Sciatic nerve (tissue), 2 donors: Measurements from ENCODE around the gene PROC. TPM values are rescaled to one million over a fixed set of nuclear protein-coding genes. Genes with fewer than 3 reads are reported as not detected.

Source experiments
- ATAC-seq: fragments of 200-7000 bp; cut with Tn5 transposase; one replicate; pipeline ENCODE4 v1.9.1; 2020; ENCODE audit warnings: mild to moderate bottlenecking, moderate library complexity
- DNase-seq: peaks from one replicate; pipeline ENCODE4 v3.0.0-alpha.2; 2020; ENCODE audit warnings: low spot score
- intact Hi-C: fragments of 100-400 bp; cut with DNase I; formaldehyde crosslinking; loops from one replicate; pipeline ENCODE4 v1.14.2; 2022
- total RNA-seq: library from RNA; stranded (reverse); fragmentation: NEBNext Ultra II Directional; extraction: Animal tissue kit (Norgen Biotek cat#: 25700); gene quantifications from one replicate; pipeline ENCODE4 v1.2.1, GENCODE V29; 2021
- donor health status: DM: no; HTN: no; CAD: no.
- donor health status: DM: no; HTN: no; CAD: no.

PROC gene
- total RNA-seq, 1 donor from 2014 or later: not detected

DNA sequence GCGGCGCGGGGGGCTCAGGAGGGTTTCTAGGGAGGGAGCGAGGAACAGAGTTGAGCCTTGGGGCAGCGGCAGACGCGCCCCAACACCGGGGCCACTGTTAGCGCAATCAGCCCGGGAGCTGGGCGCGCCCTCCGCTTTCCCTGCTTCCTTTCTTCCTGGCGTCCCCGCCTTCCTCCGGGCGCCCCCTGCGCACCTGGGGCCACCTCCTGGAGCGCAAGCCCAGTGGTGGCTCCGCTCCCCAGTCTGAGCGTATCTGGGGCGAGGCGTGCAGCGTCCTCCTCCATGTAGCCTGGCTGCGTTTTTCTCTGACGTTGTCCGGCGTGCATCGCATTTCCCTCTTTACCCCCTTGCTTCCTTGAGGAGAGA, 5.2 kb downstream of the PROC start:
- intact Hi-C loops: no loop called here
- ATAC-seq (no peak), DNase-seq (no peak)

DNA sequence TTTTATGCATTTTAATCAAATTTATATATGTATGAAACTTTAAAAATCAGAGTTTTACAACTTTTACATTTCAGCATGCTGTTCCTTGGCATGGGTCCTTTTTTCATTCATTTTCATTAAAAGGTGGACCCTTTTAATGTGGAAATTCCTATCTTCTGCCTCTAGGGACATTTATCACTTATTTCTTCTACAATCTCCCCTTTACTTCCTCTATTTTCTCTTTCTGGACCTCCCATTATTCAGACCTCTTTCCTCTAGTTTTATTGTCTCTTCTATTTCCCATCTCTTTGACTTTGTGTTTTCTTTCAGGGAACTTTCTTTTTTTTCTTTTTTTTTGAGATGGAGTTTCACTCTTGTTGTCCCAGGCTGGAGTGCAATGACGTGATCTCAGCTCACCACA, 5.7 kb downstream of the PROC start:
- DNase-seq: no peak
- no peak for ATAC-seq
- intact Hi-C loops: no loop called here

- intact Hi-C loops: no loop called here
- DNase-seq: no peak
- no peak for ATAC-seq
These were observed 6.6 kb downstream of the PROC start for GRCh38 chr2:127424598-127425520.

DNA sequence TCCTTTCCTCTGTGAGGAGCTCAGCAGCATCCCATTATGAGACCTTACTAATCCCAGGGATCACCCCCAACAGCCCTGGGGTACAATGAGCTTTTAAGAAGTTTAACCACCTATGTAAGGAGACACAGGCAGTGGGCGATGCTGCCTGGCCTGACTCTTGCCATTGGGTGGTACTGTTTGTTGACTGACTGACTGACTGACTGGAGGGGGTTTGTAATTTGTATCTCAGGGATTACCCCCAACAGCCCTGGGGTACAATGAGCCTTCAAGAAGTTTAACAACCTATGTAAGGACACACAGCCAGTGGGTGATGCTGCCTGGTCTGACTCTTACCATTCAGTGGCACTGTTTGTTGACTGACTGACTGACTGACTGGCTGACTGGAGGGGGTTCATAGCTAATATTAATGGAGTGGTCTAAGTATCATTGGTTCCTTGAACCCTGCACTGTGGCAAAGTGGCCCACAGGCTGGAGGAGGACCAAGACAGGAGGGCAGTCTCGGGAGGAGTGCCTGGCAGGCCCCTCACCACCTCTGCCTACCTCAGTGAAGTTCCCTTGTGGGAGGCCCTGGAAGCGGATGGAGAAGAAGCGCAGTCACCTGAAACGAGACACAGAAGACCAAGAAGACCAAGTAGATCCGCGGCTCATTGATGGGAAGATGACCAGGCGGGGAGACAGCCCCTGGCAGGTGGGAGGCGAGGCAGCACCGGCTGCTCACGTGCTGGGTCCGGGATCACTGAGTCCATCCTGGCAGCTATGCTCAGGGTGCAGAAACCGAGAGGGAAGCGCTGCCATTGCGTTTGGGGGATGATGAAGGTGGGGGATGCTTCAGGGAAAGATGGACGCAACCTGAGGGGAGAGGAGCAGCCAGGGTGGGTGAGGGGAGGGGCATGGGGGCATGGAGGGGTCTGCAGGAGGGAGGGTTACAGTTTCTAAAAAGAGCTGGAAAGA, 7.6 kb downstream of the PROC start:
- DNase-seq (no peak), ATAC-seq (no peak)
- intact Hi-C loops: no loop called here

GRCh38 chr2:127426501-127427354, 8.5 kb downstream of the PROC start:
- ATAC-seq (no peak), DNase-seq (no peak)
- intact Hi-C loops: no loop called here

- ATAC-seq (no peak), DNase-seq (no peak)
- intact Hi-C loops: no loop called here
These were observed 9.3 kb downstream of the PROC start for GRCh38 chr2:127427376-127428056.

- ATAC-seq: no peak
- no peak for DNase-seq
- intact Hi-C loops: no loop called here
These were observed 10.0 kb downstream of the PROC start for GRCh38 chr2:127428057-127428814.

DNA sequence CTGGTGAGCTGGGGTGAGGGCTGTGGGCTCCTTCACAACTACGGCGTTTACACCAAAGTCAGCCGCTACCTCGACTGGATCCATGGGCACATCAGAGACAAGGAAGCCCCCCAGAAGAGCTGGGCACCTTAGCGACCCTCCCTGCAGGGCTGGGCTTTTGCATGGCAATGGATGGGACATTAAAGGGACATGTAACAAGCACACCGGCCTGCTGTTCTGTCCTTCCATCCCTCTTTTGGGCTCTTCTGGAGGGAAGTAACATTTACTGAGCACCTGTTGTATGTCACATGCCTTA, 10.5 kb downstream of the PROC start:
- intact Hi-C loops: no loop called here
- DNase-seq (no peak), ATAC-seq (no peak)

GRCh38 chr2:127429291-127429690, 11.1 kb downstream of the PROC start:
- ATAC-seq (no peak), DNase-seq (no peak)
- intact Hi-C loops: no loop called here

- intact Hi-C loops: no loop called here
- ATAC-seq (no peak), DNase-seq (no peak)
These were observed 11.7 kb downstream of the PROC start for GRCh38 chr2:127429844-127430425.

DNA sequence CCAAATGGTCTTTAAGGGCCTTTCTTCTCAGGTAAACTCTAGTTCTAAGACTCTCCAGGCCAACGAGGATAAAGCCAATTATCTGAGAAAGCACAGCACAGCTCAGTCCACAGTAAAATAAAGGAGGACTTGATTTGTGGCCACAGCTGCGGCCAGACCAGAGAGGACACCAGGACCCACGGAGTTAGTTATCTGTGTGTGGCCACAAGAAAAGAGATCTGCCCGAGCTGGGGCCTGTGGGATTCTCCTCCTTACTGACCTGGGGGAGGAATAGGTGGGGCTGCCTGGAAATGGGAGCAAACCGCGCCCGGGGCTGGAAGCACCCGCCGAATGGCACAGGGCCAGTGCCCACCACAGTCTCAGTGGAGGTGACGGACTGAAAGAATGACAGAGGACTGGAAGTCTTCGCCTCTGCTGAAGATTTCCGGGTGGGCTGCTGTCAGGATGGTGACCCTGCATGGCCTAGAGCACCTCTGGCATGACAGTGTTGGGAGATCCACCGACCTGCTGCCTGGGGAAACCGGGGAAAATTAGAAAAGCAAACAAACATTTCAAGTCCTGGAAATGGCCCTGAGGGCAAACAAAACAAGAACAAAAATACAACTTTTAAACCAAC, 13.3 kb downstream of the PROC start:
- ATAC-seq (no peak), DNase-seq (no peak)
- intact Hi-C loops: no loop called here

DNA sequence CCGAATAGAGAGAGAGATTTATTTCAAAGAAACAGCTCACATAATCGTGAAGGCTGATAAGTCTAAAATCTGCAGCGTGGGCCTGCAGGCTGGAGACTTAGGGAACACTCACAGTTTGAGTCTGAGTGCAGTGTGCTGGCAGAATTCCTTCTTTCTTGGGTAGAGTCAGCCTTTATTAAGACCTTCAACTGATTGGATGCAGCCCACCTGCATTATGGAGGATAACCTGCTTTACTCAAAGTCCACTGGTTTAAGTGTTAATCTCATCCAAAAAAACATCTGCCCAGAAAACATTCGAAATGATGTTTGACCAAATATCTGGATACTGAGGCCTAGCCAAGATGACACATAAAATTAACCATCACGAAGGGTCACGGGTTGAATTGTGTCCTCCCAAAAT, 16.3 kb downstream of the PROC start:
- intact Hi-C loops: no loop called here
- DNase-seq (no peak), ATAC-seq (no peak)

DNA sequence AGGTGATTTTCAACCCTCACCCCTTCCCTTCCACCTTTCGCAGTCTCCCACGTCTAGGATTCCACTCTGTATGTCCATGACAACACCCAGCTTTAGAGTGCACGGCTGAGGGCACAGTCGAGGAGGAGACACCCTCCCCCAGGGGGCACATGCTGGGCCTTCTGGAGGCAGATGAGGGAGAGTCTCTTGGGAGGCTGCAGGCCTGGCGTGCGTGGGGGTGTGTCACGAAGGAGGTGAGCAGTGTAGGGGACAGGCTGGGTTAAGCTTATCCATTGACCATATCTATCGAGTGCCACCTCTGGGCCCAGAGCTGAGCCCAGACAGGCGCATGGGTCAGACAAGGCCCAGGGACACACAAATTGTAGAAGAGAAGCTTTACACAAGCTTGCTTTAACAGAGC, 18.8 kb downstream of the PROC start:
- no peak for DNase-seq
- intact Hi-C loops: no loop called here
- ATAC-seq: no peak

GRCh38 chr2:127437781-127438726, 19.8 kb downstream of the PROC start:
- DNase-seq (no peak), ATAC-seq (no peak)
- intact Hi-C loops: no loop called here

GRCh38 chr2:127439343-127439742, 21.1 kb downstream of the PROC start:
- ATAC-seq (no peak), DNase-seq (no peak)
- intact Hi-C loops: no loop called here

GRCh38 chr2:127448526-127448925, 30.3 kb downstream of the PROC start:
- intact Hi-C loops: no loop called here
- no peak for ATAC-seq
- no peak for DNase-seq
